ENCODE measurements around the gene MACROD2. TPM values are rescaled to one million over a fixed set of nuclear protein-coding genes. Genes with fewer than 3 reads are reported as not detected.

Gene MACROD2
- total RNA-seq, 3 donors from 2014 or later, result 3.2 to 7.6 (median 6.4) TPM

- no peak overlapping the region for H3K4me3 ChIP-seq
- no peak for TF ChIP-seq CTCF (IDR thresholded peaks at IDR 0.05)
- intact Hi-C loops (cut with DNase I, micrococcal nuclease), result no loop called here
- no peaks in the 10 kb centered on the region for H3K36me3 ChIP-seq (ENCODE audit: low read depth)
- DNase-seq (no peak), ATAC-seq (no peak)
- no peaks in the 10 kb centered on the region for H3K9me3 ChIP-seq
- no peaks in the 10 kb centered on the region for H3K4me1 ChIP-seq (ENCODE audit: low read depth)
These were observed 805.5 kb downstream of the MACROD2 start for GRCh38 chr20:14800707-14801425.

GRCh38 chr20:14801591-14802325 is 806.4 kb downstream of the MACROD2 start:
- no peak for DNase-seq
- Histone ChIP-seq H3K4me1 (ENCODE audit: low read depth) (no peaks in the 10 kb centered on the region), H3K36me3 (ENCODE audit: low read depth) (no peaks in the 10 kb centered on the region), H3K4me3 (no peak overlapping the region), H3K9me3 (no peaks in the 10 kb centered on the region)
- intact Hi-C loops (cut with DNase I, micrococcal nuclease), result no loop called here
- TF ChIP-seq CTCF (IDR thresholded peaks at IDR 0.05), result no peak
- no peak for ATAC-seq

DNA sequence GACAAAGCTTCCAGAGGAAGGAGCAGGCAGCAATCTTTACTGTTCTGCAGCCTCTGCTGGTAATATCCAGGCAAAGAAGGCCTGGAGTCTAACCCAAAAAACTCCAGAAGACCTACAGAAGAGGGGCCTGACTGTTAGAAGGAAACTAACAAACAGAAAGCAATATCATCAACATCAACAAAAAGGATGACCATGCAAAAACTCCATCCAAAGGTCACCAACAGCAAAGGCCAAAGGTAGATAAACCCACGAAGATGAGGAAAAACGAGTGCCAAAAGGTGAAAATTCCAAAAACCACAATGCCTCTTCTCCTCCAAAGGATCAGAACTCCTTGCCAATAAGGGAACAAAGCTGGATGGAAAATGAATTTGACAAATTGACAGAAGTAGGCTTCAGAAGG is 811.9 kb downstream of the MACROD2 start:
- Histone ChIP-seq H3K36me3 (ENCODE audit: low read depth) (no peaks in the 10 kb centered on the region), H3K4me3 (no peak overlapping the region), H3K4me1 (ENCODE audit: low read depth) (no peaks in the 10 kb centered on the region), H3K9me3 (peaks cover 3% of the 10 kb centered on the region)
- ATAC-seq (no peak), DNase-seq (no peak)
- TF ChIP-seq CTCF (IDR thresholded peaks at IDR 0.05), result no peak
- intact Hi-C loops (cut with DNase I, micrococcal nuclease), result no loop called here

GRCh38 chr20:14815340-14815739 is 820.0 kb downstream of the MACROD2 start:
- no peaks in the 10 kb centered on the region for H3K36me3 ChIP-seq (ENCODE audit: low read depth)
- no peak for TF ChIP-seq CTCF (IDR thresholded peaks at IDR 0.05)
- ATAC-seq, result no peak
- DNase-seq, result no peak
- no peaks in the 10 kb centered on the region for H3K9me3 ChIP-seq
- H3K4me3 ChIP-seq, result no peak overlapping the region
- no peaks in the 10 kb centered on the region for H3K4me1 ChIP-seq (ENCODE audit: low read depth)
- intact Hi-C loops (cut with DNase I, micrococcal nuclease), result no loop called here

DNA sequence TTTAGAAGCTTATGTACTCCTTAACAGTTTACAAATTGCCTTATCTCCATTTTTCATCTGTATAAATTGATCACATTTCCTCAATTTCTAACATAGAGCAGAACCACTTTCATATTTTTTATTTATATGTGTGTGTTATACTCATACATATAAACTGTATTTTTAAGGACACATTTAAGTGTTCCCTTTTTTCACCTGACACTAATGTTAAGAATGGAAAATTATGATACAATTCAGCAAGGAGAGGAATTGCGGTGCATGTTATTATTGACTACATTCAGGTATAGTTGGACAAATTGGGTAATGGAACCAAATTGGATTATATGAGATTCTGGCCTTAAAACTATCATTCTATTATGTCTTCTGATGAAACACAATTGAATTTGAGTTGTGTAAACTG is 821.2 kb downstream of the MACROD2 start:
- no peaks in the 10 kb centered on the region for H3K36me3 ChIP-seq (ENCODE audit: low read depth)
- H3K9me3 ChIP-seq, result no peaks in the 10 kb centered on the region
- intact Hi-C loops (cut with DNase I, micrococcal nuclease), result no loop called here
- H3K4me1 ChIP-seq (ENCODE audit: low read depth), result no peaks in the 10 kb centered on the region
- DNase-seq, result no peak
- no peak overlapping the region for H3K4me3 ChIP-seq
- TF ChIP-seq CTCF (IDR thresholded peaks at IDR 0.05), result no peak
- ATAC-seq, result no peak
